HEK293T (cell line): Measurements from ENCODE around the gene PITPNC1.

Source experiments
- ARNT ChIP-seq: fragments of 450-650 bp; IDR thresholded peaks from 2 replicates; pipeline ENCODE4 v1.6.1; 2017; ENCODE audit warnings: mild to moderate bottlenecking
- BHLHE40 ChIP-seq: fragments of 450-650 bp; IDR thresholded peaks from 2 replicates; pipeline ENCODE4 v1.6.1; 2016; ENCODE audit warnings: mild to moderate bottlenecking, moderate library complexity, borderline replicate concordance
- FOXA1 ChIP-seq: fragments of 450-650 bp; IDR thresholded peaks from 2 replicates; pipeline ENCODE4 v1.6.1; 2016; ENCODE audit warnings: mild to moderate bottlenecking
- FOXM1 ChIP-seq: fragments of 450-650 bp; IDR thresholded peaks from 2 replicates; pipeline ENCODE4 v1.6.1; 2017; ENCODE audit warnings: mild to moderate bottlenecking, borderline replicate concordance
- L3MBTL2 ChIP-seq: fragments of 450-650 bp; conservative IDR thresholded peaks from 2 replicates; pipeline ENCODE4 v1.6.1; 2016; ENCODE audit warnings: mild to moderate bottlenecking
- NFRKB ChIP-seq: fragments of 450-650 bp; IDR thresholded peaks from 2 replicates; pipeline ENCODE4 v1.6.1; 2016; ENCODE audit warnings: mild to moderate bottlenecking, moderate library complexity
- TARDBP ChIP-seq: fragments of 450-650 bp; IDR thresholded peaks from 2 replicates; pipeline ENCODE4 v1.6.1; 2016
- ZNF384 ChIP-seq: fragments of 450-650 bp; IDR thresholded peaks from 2 replicates; pipeline ENCODE4 v1.6.1; 2016
- TF ChIP-seq, protein P1 (sequence below): fragments of 450-650 bp; IDR thresholded peaks from 2 replicates; pipeline ENCODE4 v1.6.1; 2016

DNA sequence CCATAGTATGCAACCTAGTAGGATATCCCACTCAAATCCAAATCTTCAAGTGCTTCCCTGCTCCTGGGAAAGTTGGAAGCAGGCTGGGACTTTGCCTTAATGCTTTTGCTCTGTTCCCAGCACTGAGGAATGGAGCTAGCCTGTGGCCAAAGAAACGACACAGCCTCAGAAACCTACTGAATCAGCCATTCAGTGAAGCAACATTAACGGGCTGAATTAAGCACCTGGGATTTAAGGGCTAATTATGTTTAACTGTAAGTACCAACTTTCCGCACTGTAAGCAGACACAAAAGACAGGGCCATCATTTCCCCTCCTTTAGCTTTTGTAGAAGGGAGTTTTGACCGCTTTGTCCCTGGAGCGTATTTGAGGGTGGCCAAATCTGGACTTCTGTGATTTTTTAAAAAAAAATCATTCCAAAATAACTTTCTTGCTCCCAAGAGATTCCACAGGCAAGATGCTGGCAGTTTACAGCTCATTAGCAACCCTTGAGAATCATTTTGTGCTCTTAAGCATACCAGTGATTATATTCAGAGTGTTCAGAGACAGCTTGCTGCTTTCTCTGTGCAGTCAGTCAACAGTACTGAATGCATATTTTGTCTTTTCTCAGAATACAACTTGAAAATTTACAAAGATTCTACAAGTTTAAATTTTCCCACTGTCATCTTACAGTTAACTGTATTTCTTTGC lies 323.1 kb downstream of the PITPNC1 start:
- TF ChIP-seq L3MBTL2 (no peak), BHLHE40 (no peak), FOXA1 (no peak), ARNT (no peak), ZNF384 (no peak), FOXM1 (no peak), TARDBP (no peak), NFRKB (no peak)
- TF ChIP-seq, protein P1, sequence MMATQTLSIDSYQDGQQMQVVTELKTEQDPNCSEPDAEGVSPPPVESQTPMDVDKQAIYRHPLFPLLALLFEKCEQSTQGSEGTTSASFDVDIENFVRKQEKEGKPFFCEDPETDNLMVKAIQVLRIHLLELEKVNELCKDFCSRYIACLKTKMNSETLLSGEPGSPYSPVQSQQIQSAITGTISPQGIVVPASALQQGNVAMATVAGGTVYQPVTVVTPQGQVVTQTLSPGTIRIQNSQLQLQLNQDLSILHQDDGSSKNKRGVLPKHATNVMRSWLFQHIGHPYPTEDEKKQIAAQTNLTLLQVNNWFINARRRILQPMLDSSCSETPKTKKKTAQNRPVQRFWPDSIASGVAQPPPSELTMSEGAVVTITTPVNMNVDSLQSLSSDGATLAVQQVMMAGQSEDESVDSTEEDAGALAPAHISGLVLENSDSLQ: no peak
